ENCODE measurements around the gene MYO18A.

- TF ChIP-seq, protein P1, sequence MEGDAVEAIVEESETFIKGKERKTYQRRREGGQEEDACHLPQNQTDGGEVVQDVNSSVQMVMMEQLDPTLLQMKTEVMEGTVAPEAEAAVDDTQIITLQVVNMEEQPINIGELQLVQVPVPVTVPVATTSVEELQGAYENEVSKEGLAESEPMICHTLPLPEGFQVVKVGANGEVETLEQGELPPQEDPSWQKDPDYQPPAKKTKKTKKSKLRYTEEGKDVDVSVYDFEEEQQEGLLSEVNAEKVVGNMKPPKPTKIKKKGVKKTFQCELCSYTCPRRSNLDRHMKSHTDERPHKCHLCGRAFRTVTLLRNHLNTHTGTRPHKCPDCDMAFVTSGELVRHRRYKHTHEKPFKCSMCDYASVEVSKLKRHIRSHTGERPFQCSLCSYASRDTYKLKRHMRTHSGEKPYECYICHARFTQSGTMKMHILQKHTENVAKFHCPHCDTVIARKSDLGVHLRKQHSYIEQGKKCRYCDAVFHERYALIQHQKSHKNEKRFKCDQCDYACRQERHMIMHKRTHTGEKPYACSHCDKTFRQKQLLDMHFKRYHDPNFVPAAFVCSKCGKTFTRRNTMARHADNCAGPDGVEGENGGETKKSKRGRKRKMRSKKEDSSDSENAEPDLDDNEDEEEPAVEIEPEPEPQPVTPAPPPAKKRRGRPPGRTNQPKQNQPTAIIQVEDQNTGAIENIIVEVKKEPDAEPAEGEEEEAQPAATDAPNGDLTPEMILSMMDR (IDR thresholded peaks at IDR 0.05) = no peak
- TF ChIP-seq EZH2 (IDR thresholded peaks at IDR 0.05) = no peak
- no peak for TF ChIP-seq EZH2phosphoT487 (IDR thresholded peaks at IDR 0.05)
Observed at GRCh38 chr17:29115435-29115834, 64.8 kb downstream of the MYO18A start.
